A549 (cell line): ENCODE measurements around the gene PXDC1. TPM values are rescaled to one million over a fixed set of nuclear protein-coding genes. Genes with fewer than 3 reads are reported as not detected.

ENCODE experiments used
- ATAC-seq, 2 experiments: fragments of 200-7000 bp in 1 of 2; fragments of >200 bp in 1 of 2; cut with Nextera tagmentation in 1 of 2; cut with Tn5 transposase in 1 of 2; 3 replicates each; pipeline versions ENCODE4 v1.8.0 to v1.9.1; 2018 to 2020; ENCODE audit warnings: mild to moderate bottlenecking in 1 of 2, moderate library complexity in 1 of 2
- CTCF ChIA-PET: fragments of 300-600 bp; sonication (Branson Sonifier 250); formaldehyde crosslinking; extraction: SDS; loops from one replicate; lab custom pipeline; 2021; ENCODE audit warnings: antibody characterized with exemption, inconsistent platforms; lab: Yijun Ruan, JAX
- POLR2A ChIA-PET: fragments of 350-600 bp; formaldehyde crosslinking; extraction: SDS; loops from one replicate; lab custom pipeline; 2021; ENCODE audit warnings: antibody characterized with exemption, inconsistent platforms; lab: Yijun Ruan, JAX
- DNase-seq, 2 experiments: peaks; one replicate each; pipeline versions ENCODE4 v3.0.0 to v3.0.0-alpha.2; 2011 to 2016; ENCODE audit warnings: low read depth in 1 of 2, low spot score in 1 of 2
- FAIRE-seq: peaks from 2 replicates; lab custom pipeline; 2011; peaks lifted over from hg19 to GRCh38; lab: Jason Lieb, UNC
- H3K27ac ChIP-seq, 2 experiments: fragments of >200 bp; sonication (Bioruptor Twin); formaldehyde crosslinking; 3 replicates each; pipeline ENCODE4 v1.5.1; 2016 to 2017
- H3K4me1 ChIP-seq: fragments of >200 bp; sonication (Bioruptor Twin); formaldehyde crosslinking; 3 replicates; pipeline ENCODE4 v1.6.1; 2016
- H3K4me2 ChIP-seq: fragments of >200 bp; sonication (Bioruptor Twin); formaldehyde crosslinking; 3 replicates; pipeline ENCODE4 v1.6.1; 2016
- H3K4me3 ChIP-seq: fragments of >200 bp; sonication (Bioruptor Twin); formaldehyde crosslinking; 3 replicates; pipeline ENCODE4 v1.5.1; 2016
- H3K9me3 ChIP-seq: fragments of >200 bp; sonication (Bioruptor Twin); formaldehyde crosslinking; 3 replicates; pipeline ENCODE4 v1.6.1; 2016
- ATOH8 ChIP-seq: fragments of 250-450 bp; sonication (Bioruptor Pico); IDR thresholded peaks from 2 replicates; pipeline ENCODE4 v1.5.0; 2020; ENCODE audit warnings: low read depth, mild to moderate bottlenecking, moderate library complexity
- BHLHE40 ChIP-seq: IDR thresholded peaks from 2 replicates; pipeline ENCODE4 v1.6.1; 2012; ENCODE audit warnings: low read depth, low read length, inconsistent platforms
- CBX8 ChIP-seq: fragments of 200-600 bp; sonication (generic); IDR thresholded peaks from 2 replicates; pipeline ENCODE4 v1.6.1; 2016
- CHD2 ChIP-seq: fragments of 150-350 bp; IDR thresholded peaks from 2 replicates; pipeline ENCODE4 v1.6.1; 2014; ENCODE audit warnings: low read length; ENCODE audit not compliant: partially characterized antibody
- CHD4 ChIP-seq: fragments of 200-600 bp; sonication (generic); IDR thresholded peaks from 2 replicates; pipeline ENCODE4 v1.6.1; 2016; ENCODE audit warnings: antibody characterized with exemption, mild to moderate bottlenecking, borderline replicate concordance
- CTCF ChIP-seq: fragments of >200 bp; sonication (Bioruptor Twin); formaldehyde crosslinking; IDR thresholded peaks from 3 replicates; pipeline ENCODE4 v1.5.1; 2016
- EHF ChIP-seq: fragments of 250-450 bp; sonication (Bioruptor Pico); IDR thresholded peaks from 2 replicates; pipeline ENCODE4 v1.5.0; 2020; ENCODE audit warnings: mild to moderate bottlenecking
- FOSB ChIP-seq: fragments of 250-450 bp; sonication (Bioruptor Pico); IDR thresholded peaks from 2 replicates; pipeline ENCODE4 v1.5.0; 2020; ENCODE audit warnings: mild to moderate bottlenecking, moderate library complexity
- FOSL2 ChIP-seq, 2 experiments: fragments of 450-650 bp in 1 of 2; fragments of >200 bp in 1 of 2; sonication (Bioruptor Twin) in 1 of 2; formaldehyde crosslinking; IDR thresholded peaks; 2 replicates each; pipeline versions ENCODE4 v1.5.0 to v1.6.1; 2016 to 2020; ENCODE audit warnings: mild to moderate bottlenecking in 1 of 2, moderate library complexity in 1 of 2
- HDAC2 ChIP-seq: fragments of 200-600 bp; sonication (generic); IDR thresholded peaks from 2 replicates; pipeline ENCODE4 v1.6.1; 2016
- HES2 ChIP-seq: fragments of >200 bp; sonication (Bioruptor Twin); formaldehyde crosslinking; IDR thresholded peaks from 2 replicates; pipeline ENCODE4 v1.6.1; 2016
- HOXA7 ChIP-seq: fragments of 250-450 bp; sonication (Bioruptor Pico); IDR thresholded peaks from 2 replicates; pipeline ENCODE4 v1.5.0; 2020; ENCODE audit warnings: mild to moderate bottlenecking, moderate library complexity
- HOXB13 ChIP-seq: fragments of 250-450 bp; sonication (Bioruptor Pico); IDR thresholded peaks from 2 replicates; pipeline ENCODE4 v1.5.0; 2020; ENCODE audit warnings: low read depth, mild to moderate bottlenecking, moderate library complexity
- JUN ChIP-seq, 2 experiments: fragments of >200 bp; sonication (Bioruptor Twin); formaldehyde crosslinking; IDR thresholded peaks; 2 replicates in 1 of 2; 3 replicates in 1 of 2; pipeline ENCODE4 v1.6.1; 2016 to 2017
- KDM1A ChIP-seq: fragments of 200-600 bp; sonication (generic); IDR thresholded peaks from 2 replicates; pipeline ENCODE4 v1.6.1; 2016; ENCODE audit warnings: low read depth, mild to moderate bottlenecking
- KDM5A ChIP-seq: fragments of 200-600 bp; sonication (generic); IDR thresholded peaks from 2 replicates; pipeline ENCODE4 v1.6.1; 2016; ENCODE audit warnings: antibody characterized with exemption, mild to moderate bottlenecking
- MAFK ChIP-seq: fragments of 450-650 bp; IDR thresholded peaks from 2 replicates; pipeline ENCODE4 v1.6.1; 2014; ENCODE audit not compliant: partially characterized antibody
- MYC ChIP-seq: IDR thresholded peaks from 2 replicates; pipeline ENCODE4 v1.6.1; 2012; ENCODE audit warnings: mild to moderate bottlenecking, inconsistent platforms, low read length, improper control_type of control experiment, borderline replicate concordance
- PBX3 ChIP-seq: IDR thresholded peaks from 2 replicates; pipeline ENCODE4 v1.6.1; 2012
- POLR2AphosphoS2 ChIP-seq: conservative IDR thresholded peaks from 2 replicates; pipeline ENCODE4 v1.6.1; 2012; ENCODE audit warnings: low read length, improper control_type of control experiment, inconsistent platforms
- RAD21 ChIP-seq, 2 experiments: fragments of >200 bp in 1 of 2; sonication (Bioruptor Twin) in 1 of 2; formaldehyde crosslinking in 1 of 2; IDR thresholded peaks in 1 of 2; conservative IDR thresholded peaks in 1 of 2; 2 replicates in 1 of 2; 3 replicates in 1 of 2; pipeline ENCODE4 v1.6.1; 2012 to 2018; ENCODE audit warnings: inconsistent platforms in 1 of 2
- TFCP2L1 ChIP-seq: fragments of 250-450 bp; sonication (Bioruptor Pico); IDR thresholded peaks from 2 replicates; pipeline ENCODE4 v1.5.0; 2021; ENCODE audit warnings: mild to moderate bottlenecking
- TP53 ChIP-seq: fragments of 250-450 bp; sonication (Bioruptor Pico); IDR thresholded peaks from 2 replicates; pipeline ENCODE4 v1.5.0; 2021; ENCODE audit warnings: mild to moderate bottlenecking, moderate library complexity
- USF2 ChIP-seq: fragments of 450-650 bp; IDR thresholded peaks from 2 replicates; pipeline ENCODE4 v1.6.1; 2014; ENCODE audit warnings: antibody characterized with exemption
- WGBS: methylation state at CpG from one replicate; pipeline ENCODE4 v1.1.6; 2017; ENCODE audit errors: missing lambda C conversion rate; 5-methylcytosine and 5-hydroxymethylcytosine counted together
- polyA plus RNA-seq, 4 experiments: library from polyadenylated mRNA; depleted of rRNA in 3 of 4; stranded (reverse); fragments of >200 nt; fragmentation: RNase III in 1 of 4; extraction: RNeasy Plus Mini Kit Qiagen cat#74134 plus additional on column Dnase treatment in 1 of 4; gene quantifications; 2 replicates in 3 of 4; 3 replicates in 1 of 4; pipeline ENCODE4 v1.2.3, GENCODE V29; 2011 to 2017

Gene PXDC1
- polyA plus RNA-seq, 2 of the 4 experiments (the other 2 are of a cell fraction): 2.5 to 6.6 TPM

- 55% methylated on average over 6 of the region's 7 CpGs for WGBS
- TF ChIP-seq JUN (IDR thresholded peaks at IDR 0.05) (no peak), KDM1A (no peak), CHD4 (no peak), KDM5A (no peak), ATOH8 (no peak), PBX3 (no peak), FOSL2 (IDR thresholded peaks at IDR 0.05) (no peak), FOSL2 (CRISPR knock-in tag; IDR thresholded peaks at IDR 0.05) (no peak), HDAC2 (no peak), HOXB13 (CRISPR knock-in tag) (no peak), CBX8 (no peak), RAD21 (conservative IDR thresholded peaks at IDR 0.05 in 1 of 2, IDR thresholded peaks at IDR 0.05 in 1 of 2) (no peak), TFCP2L1 (no peak), HES2 (no peak), EHF (CRISPR knock-in tag) (no peak), CHD2 (no peak)
- TF ChIP-seq, all 56 proteins: peak for 0
- ChIA-PET CTCF (no interaction called here), POLR2A (no interaction called here)
- no peak overlapping the region for H3K4me2 ChIP-seq
- 0 out of 3 replicates have a peak, but pooled peaks cover 3% of the 10 kb centered on the region for H3K9me3 ChIP-seq
- no peak overlapping the region for H3K4me3 ChIP-seq
- no peak overlapping the region for H3K27ac ChIP-seq
- DNase-seq (no peak), ATAC-seq (no peak), FAIRE-seq (no peak)
- peaks cover 8% of the 10 kb centered on the region; the same call in 1 of the 3 replicates for H3K4me1 ChIP-seq
Observed at GRCh38 chr6:3710403-3710802, 41.1 kb downstream of the PXDC1 start.

GRCh38 chr6:3708540-3708939, 43.0 kb downstream of the PXDC1 start:
- no peak for ATAC-seq
- CTCF ChIA-PET: no interaction called here
- H3K9me3 ChIP-seq: no peaks in the 10 kb centered on the region
- no peak for TF ChIP-seq EHF (CRISPR knock-in tag)
- TF ChIP-seq POLR2AphosphoS2: no peak
- no peak for TF ChIP-seq CTCF
- no peak for TF ChIP-seq BHLHE40
- no peak for TF ChIP-seq FOSB (CRISPR knock-in tag)
- no peak for TF ChIP-seq HDAC2
- no peak for TF ChIP-seq USF2
- TF ChIP-seq TP53: no peak
- TF ChIP-seq HOXA7 (CRISPR knock-in tag): no peak
- no peak for TF ChIP-seq RAD21 (conservative IDR thresholded peaks at IDR 0.05 in 1 of 2, IDR thresholded peaks at IDR 0.05 in 1 of 2)
- TF ChIP-seq MYC: no peak
- no peak for TF ChIP-seq JUN (IDR thresholded peaks at IDR 0.05)
- TF ChIP-seq MAFK: no peak
- TF ChIP-seq, all 56 proteins: peak for 0
- POLR2A ChIA-PET: no interaction called here
- DNase-seq (no peak), FAIRE-seq (no peak)
- H3K4me1 ChIP-seq: peaks cover 8% of the 10 kb centered on the region; the same call in 1 of the 3 replicates
- no peak overlapping the region for H3K27ac ChIP-seq
- no peak overlapping the region for H3K4me2 ChIP-seq
- 86% methylated on average over 4 of the region's 4 CpGs for WGBS
- H3K4me3 ChIP-seq: no peak overlapping the region
